GM23338 (cell line): ENCODE data around the gene SLFN5. TPM values are rescaled to one million over a fixed set of nuclear protein-coding genes. Genes with fewer than 3 reads are reported as not detected.

Source experiments
- ATAC-seq: fragments of 200-7000 bp; cut with Tn5 transposase; 3 replicates; pipeline ENCODE4 v1.9.1; 2020
- DNase-seq: peaks from one replicate; pipeline ENCODE4 v3.0.0-alpha.2; 2015; ENCODE audit warnings: low spot score
- H2AFZ ChIP-seq: fragments of 200-600 bp; sonication (generic); 2 replicates; pipeline ENCODE4 v1.8.0; 2016; ENCODE audit warnings: antibody characterized with exemption, mild to moderate bottlenecking, moderate library complexity
- H3F3A ChIP-seq: fragments of 200-600 bp; sonication (generic); replicated peaks from 2 replicates; pipeline ENCODE4 v1.8.0; 2017; ENCODE audit warnings: antibody characterized with exemption, mixed run types, low read depth
- H3K27ac ChIP-seq: fragments of 200-600 bp; sonication (generic); 2 replicates; pipeline ENCODE4 v1.6.1; 2016; ENCODE audit warnings: low read depth
- H3K27me3 ChIP-seq: fragments of 200-600 bp; sonication (generic); 2 replicates; pipeline ENCODE4 v1.8.0; 2016; ENCODE audit warnings: mild to moderate bottlenecking, mixed run types, moderate library complexity; ENCODE audit not compliant: insufficient read depth
- H3K36me3 ChIP-seq: fragments of 200-600 bp; sonication (generic); 2 replicates; pipeline ENCODE4 v1.8.0; 2016; ENCODE audit warnings: mild to moderate bottlenecking; ENCODE audit not compliant: insufficient read depth
- H3K4me1 ChIP-seq: fragments of 200-600 bp; sonication (generic); 2 replicates; pipeline ENCODE4 v1.8.0; 2016; ENCODE audit warnings: mild to moderate bottlenecking, moderate library complexity; ENCODE audit not compliant: insufficient read depth
- H3K4me2 ChIP-seq: fragments of 200-600 bp; sonication (generic); 2 replicates; pipeline ENCODE4 v1.7.1; 2017; ENCODE audit warnings: mixed run types
- H3K4me3 ChIP-seq: fragments of 200-600 bp; sonication (generic); 2 replicates; pipeline ENCODE4 v1.6.1; 2016; ENCODE audit warnings: mixed run types
- H3K79me2 ChIP-seq: fragments of 200-600 bp; sonication (generic); replicated peaks from 2 replicates; pipeline ENCODE4 v1.8.0; 2017; ENCODE audit warnings: mild to moderate bottlenecking; ENCODE audit not compliant: insufficient read depth
- H3K9me2 ChIP-seq: fragments of 200-600 bp; sonication (generic); 2 replicates; pipeline ENCODE4 v1.8.0; 2017; ENCODE audit not compliant: insufficient read depth
- H4K20me1 ChIP-seq: fragments of 200-600 bp; sonication (generic); replicated peaks from 2 replicates; pipeline ENCODE4 v1.8.0; 2017; ENCODE audit warnings: mild to moderate bottlenecking; ENCODE audit not compliant: insufficient read depth
- H3K27ac Mint-ChIP-seq: 2 replicates; pipeline ENCODE4 v1.8.0; 2020; ENCODE audit warnings: inconsistent platforms, mild to moderate bottlenecking, moderate library complexity, mixed read lengths
- H3K27me3 Mint-ChIP-seq: 3 replicates; pipeline ENCODE4 v1.8.0; 2022; ENCODE audit warnings: low read depth, mild to moderate bottlenecking, moderate library complexity, mixed read lengths, inconsistent platforms; ENCODE audit not compliant: insufficient read depth, poor library complexity
- H3K36me3 Mint-ChIP-seq: 3 replicates; pipeline ENCODE4 v1.8.0; 2021; ENCODE audit warnings: low read depth, mild to moderate bottlenecking, inconsistent platforms, moderate library complexity, mixed read lengths
- H3K4me1 Mint-ChIP-seq: 3 replicates; pipeline ENCODE4 v1.8.0; 2020; ENCODE audit warnings: mild to moderate bottlenecking, inconsistent platforms, mixed read lengths
- H3K4me3 Mint-ChIP-seq: 3 replicates; pipeline ENCODE4 v1.8.0; 2021; ENCODE audit warnings: moderate library complexity, mild to moderate bottlenecking, inconsistent platforms, mixed read lengths
- H3K9me3 Mint-ChIP-seq: 3 replicates; pipeline ENCODE4 v1.8.0; 2020; ENCODE audit warnings: moderate library complexity, mild to moderate bottlenecking, inconsistent platforms, mixed read lengths
- CREB1 ChIP-seq: fragments of 250-450 bp; sonication (Bioruptor Pico); IDR thresholded peaks from 2 replicates; pipeline ENCODE4 v1.5.0; 2020; ENCODE audit warnings: low read depth, mild to moderate bottlenecking, moderate library complexity
- CTCF ChIP-seq, 2 experiments: fragments of 200-600 bp in 1 of 2; sonication (generic) in 1 of 2; conservative IDR thresholded peaks; 2 replicates each; pipeline versions ENCODE4 v1.5.1 to v1.6.1; 2016 to 2017; ENCODE audit warnings: antibody characterized with exemption in 2 of 2, low read depth in 2 of 2, mild to moderate bottlenecking in 2 of 2, moderate library complexity in 1 of 2
- JUNB ChIP-seq: IDR thresholded peaks from one replicate; pipeline ENCODE4 v1.6.1; 2016; ENCODE audit warnings: antibody characterized with exemption; ENCODE audit not compliant: unreplicated experiment
- NANOG ChIP-seq: IDR thresholded peaks from 2 replicates; pipeline ENCODE4 v1.6.1; 2016; ENCODE audit warnings: antibody characterized with exemption, borderline replicate concordance
- ZNF462 ChIP-seq: fragments of 250-450 bp; sonication (Bioruptor Pico); IDR thresholded peaks from 2 replicates; pipeline ENCODE4 v1.5.0; 2020; ENCODE audit warnings: mild to moderate bottlenecking, moderate library complexity
- polyA plus RNA-seq: library from polyadenylated mRNA; unstranded; fragments of >200 nt; fragmentation: Nextera tagmentation; extraction: Ambion mirVana; gene quantifications from 2 replicates; pipeline ENCODE4 v1.2.1, GENCODE V29; 2016
- total RNA-seq: library from RNA; depleted of rRNA; stranded (reverse); fragments of >200 nt; shearing (Covaris generic); gene quantifications from 2 replicates; pipeline ENCODE4 v1.2.3, GENCODE V29; 2014
- TF ChIP-seq, protein P1 (sequence below): IDR thresholded peaks from one replicate; pipeline ENCODE4 v1.6.1; 2018; ENCODE audit warnings: antibody characterized with exemption; ENCODE audit not compliant: unreplicated experiment

Gene SLFN5
- total and polyA plus RNA-seq, 2 experiments from 2014 or later = 1.4 to 6.4 TPM

DNA sequence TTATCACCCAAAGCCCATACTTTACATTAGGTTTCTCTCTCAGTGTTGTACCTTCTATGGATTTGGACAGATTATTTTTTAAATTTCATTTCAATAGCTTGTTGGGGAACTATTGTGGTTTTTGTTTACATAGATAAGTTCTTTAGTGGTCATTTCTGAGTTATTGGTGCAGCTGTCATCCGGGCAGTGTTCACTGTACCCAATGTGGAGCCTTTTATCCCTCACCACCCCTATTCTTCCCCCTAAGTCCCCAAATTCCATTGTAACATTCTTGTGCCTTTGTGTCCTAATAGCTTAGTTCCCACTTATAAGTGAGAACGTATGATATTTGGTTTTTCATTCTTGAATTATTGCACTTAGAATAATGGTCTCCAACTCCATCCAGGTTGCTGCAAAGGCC lies 73.1 kb downstream of the SLFN5 start (continued):
- TF ChIP-seq ZNF462 (CRISPR knock-in tag) (no peak), NANOG (no peak)

DNA sequence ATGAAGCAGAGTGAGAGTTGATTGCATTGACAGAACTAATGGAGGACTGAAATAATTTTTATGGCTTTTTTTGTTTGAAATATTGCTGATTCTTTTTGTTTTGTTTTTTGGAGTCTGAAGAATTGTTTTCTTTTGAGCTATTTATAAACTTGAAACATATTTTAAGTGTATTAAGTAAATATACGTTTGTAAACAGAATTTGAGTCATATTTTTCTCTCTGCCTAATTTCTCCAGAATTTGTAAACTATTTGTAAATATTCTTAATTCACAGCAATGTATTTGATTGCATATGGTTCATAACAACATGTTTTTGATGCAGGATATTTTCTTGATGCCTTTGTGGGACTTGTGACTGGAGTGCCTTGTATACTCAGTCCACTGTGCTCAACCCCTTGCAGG lies 79.9 kb downstream of the SLFN5 start:
- no peak overlapping the region for H3K27ac Mint-ChIP-seq
- no peak overlapping the region for H3K4me3 Mint-ChIP-seq
- no peaks in the 10 kb centered on the region for H3K27me3 Mint-ChIP-seq
- no peak overlapping the region for H3K4me2 ChIP-seq
- no peaks in the 10 kb centered on the region for H3K79me2 ChIP-seq
- H3K36me3 ChIP-seq = no peaks in the 10 kb centered on the region
- no peaks in the 10 kb centered on the region for H3F3A ChIP-seq
- peaks cover 38% of the 10 kb centered on the region for H3K9me3 Mint-ChIP-seq
- no peaks in the 10 kb centered on the region for H3K4me1 ChIP-seq
- H3K36me3 Mint-ChIP-seq = peaks cover 7% of the 10 kb centered on the region; the same call in 2 of the 3 replicates
- no peaks in the 10 kb centered on the region for H3K27me3 ChIP-seq
- H2AFZ ChIP-seq = no peak overlapping the region
- 0 out of 2 replicates have a peak, but pooled peaks cover 6% of the 10 kb centered on the region for H3K9me2 ChIP-seq
- no peaks in the 10 kb centered on the region for H4K20me1 ChIP-seq
- no peak overlapping the region for H3K4me3 ChIP-seq
- DNase-seq = no peak
- H3K4me1 Mint-ChIP-seq = no peaks in the 10 kb centered on the region
- H3K27ac ChIP-seq = no peak overlapping the region
- no peak for ATAC-seq
- no peak for TF ChIP-seq JUNB
- no peak for TF ChIP-seq CREB1 (CRISPR knock-in tag)
- TF ChIP-seq, protein P1, sequence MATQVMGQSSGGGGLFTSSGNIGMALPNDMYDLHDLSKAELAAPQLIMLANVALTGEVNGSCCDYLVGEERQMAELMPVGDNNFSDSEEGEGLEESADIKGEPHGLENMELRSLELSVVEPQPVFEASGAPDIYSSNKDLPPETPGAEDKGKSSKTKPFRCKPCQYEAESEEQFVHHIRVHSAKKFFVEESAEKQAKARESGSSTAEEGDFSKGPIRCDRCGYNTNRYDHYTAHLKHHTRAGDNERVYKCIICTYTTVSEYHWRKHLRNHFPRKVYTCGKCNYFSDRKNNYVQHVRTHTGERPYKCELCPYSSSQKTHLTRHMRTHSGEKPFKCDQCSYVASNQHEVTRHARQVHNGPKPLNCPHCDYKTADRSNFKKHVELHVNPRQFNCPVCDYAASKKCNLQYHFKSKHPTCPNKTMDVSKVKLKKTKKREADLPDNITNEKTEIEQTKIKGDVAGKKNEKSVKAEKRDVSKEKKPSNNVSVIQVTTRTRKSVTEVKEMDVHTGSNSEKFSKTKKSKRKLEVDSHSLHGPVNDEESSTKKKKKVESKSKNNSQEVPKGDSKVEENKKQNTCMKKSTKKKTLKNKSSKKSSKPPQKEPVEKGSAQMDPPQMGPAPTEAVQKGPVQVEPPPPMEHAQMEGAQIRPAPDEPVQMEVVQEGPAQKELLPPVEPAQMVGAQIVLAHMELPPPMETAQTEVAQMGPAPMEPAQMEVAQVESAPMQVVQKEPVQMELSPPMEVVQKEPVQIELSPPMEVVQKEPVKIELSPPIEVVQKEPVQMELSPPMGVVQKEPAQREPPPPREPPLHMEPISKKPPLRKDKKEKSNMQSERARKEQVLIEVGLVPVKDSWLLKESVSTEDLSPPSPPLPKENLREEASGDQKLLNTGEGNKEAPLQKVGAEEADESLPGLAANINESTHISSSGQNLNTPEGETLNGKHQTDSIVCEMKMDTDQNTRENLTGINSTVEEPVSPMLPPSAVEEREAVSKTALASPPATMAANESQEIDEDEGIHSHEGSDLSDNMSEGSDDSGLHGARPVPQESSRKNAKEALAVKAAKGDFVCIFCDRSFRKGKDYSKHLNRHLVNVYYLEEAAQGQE = no peak
- no peak for TF ChIP-seq NANOG
- no peak for TF ChIP-seq CTCF (conservative IDR thresholded peaks at IDR 0.05; ENCODE audit: low read depth in 2 of 2)
